Stimulated activated CD4-positive, alpha-beta T cell treated with anti-CD3 and anti-CD28 coated beads, Interleukin-4, amount 100 ng/mL, for 24 hours (primary cell): Measurements from ENCODE around the gene TMEM97.
A peak's percentile ranks its signal among the peaks of the same experiment; 100 is the strongest.

Source experiments
- DNase-seq: peaks from one replicate; pipeline ENCODE4 v3.0.0-alpha.2; 2020

TMEM97 gene

GRCh38 chr17:28367641-28368305, 48.8 kb downstream of the TMEM97 start:
- no peak for DNase-seq

- DNase-seq: no peak
These were observed 49.4 kb downstream of the TMEM97 start for GRCh38 chr17:28368306-28368831.

DNA sequence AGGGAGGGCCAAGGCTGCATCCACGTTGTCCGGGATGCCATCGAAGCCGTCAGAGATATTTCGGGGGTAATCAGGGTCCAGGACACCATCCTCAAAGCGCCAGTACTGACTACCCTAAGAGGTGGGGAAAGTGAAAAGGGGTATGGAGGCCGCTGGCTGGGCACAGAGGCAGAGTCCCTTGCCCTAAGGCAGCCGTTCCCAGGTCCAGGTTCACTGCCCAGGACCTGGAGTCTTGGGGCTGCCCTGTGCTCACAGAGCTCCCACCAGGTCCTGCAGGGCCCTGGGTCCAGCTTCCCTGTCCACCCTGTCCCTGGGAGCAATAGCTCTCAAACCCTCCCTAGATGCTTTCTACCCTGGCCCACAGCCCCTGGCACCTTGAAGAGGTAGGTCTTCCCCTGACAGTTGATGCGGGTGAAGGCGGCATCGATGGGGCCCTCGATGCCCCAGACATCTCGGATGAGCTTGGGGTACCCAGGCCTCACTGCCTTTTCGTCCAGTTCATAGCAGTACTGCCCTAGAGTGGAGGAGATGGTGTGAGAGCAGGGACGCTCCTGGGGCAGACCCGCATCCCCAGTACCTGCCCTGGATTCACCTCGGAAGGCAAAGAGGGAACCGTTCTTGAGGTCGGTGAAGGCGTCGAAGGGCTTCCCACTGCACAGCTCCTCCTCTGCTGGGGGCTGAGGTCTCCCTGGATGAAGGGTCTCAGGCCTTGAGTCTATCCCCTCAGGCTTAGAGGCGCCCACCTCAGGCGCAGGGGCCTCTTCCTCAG, 50.1 kb downstream of the TMEM97 start:
- no peak for DNase-seq

- no peak for DNase-seq
These were observed 50.7 kb downstream of the TMEM97 start for GRCh38 chr17:28369684-28370034.

GRCh38 chr17:28370035-28370743, 51.2 kb downstream of the TMEM97 start, which contains the start of gene VTN:
VTN (minus strand) TSS chr17:28370307; CDS start chr17:28370203, 104 bp downstream.
- no peak for DNase-seq

DNA sequence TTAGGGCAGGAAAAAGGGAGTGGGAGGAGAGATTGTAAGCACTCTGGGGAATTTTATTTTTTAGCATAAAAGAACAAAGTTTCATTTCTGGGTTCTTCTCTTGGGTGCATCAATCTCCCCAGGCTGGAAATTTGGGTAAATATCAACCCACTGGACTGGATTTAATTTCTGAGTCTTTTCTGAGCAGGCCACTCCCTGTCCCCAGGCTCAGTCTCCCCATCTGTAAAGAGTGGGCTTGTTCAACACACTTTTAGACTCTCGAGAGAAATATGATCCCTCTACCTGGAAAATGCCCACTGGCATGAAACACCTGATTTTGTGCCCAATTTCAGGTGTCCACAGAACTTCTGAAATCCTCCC, 51.7 kb downstream of the TMEM97 start:
- DNase-seq: no peak

DNA sequence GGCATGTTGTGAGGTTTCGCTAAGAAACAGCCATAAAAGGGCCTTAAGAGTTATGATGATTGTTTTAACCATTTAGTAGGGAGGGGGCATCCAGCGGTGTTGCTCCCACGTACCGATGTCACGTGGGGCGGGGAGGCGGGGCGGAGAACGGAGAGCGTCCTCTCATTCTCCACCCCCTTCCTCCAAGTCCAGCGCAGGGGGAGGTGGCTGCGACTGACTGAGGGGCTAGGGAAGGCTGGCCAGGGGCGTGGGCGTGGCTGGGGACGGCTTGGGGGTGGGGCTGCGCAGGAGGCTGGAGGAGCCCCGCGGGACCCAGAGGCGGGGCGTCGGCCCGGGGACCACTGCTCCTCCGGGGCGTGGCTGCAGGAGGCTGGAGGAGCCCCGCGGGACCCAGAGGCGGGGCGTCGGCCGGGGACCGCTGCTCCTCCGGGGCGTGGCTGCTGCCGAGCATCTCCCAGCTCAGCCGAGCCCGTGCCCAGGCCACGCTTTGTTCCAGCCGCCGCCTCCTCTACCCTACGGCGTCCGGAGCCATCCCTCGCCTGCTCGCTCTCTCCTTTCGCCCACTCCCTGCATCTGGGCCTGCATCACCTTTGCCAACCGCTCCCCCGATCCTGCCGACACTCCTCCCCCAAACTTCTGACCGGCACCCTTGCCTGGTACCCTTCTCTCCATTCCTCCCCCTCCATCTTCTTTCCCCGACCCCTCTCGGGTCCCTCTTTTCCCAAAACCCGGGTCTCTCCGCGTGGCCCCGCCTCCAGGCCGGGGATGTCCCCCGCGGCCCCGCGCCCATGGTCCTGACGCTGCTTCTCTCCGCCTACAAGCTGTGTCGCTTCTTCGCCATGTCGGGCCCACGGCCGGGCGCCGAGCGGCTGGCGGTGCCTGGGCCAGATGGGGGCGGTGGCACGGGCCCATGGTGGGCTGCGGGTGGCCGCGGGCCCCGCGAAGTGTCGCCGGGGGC, 52.5 kb downstream of the TMEM97 start, which contains the start of gene SARM1:
SARM1 (plus strand) TSS at position 450 of the 958 bp plus-strand sequence; CDS start at position 789, 339 bp downstream.
- peak; percentile 86 for DNase-seq

DNA sequence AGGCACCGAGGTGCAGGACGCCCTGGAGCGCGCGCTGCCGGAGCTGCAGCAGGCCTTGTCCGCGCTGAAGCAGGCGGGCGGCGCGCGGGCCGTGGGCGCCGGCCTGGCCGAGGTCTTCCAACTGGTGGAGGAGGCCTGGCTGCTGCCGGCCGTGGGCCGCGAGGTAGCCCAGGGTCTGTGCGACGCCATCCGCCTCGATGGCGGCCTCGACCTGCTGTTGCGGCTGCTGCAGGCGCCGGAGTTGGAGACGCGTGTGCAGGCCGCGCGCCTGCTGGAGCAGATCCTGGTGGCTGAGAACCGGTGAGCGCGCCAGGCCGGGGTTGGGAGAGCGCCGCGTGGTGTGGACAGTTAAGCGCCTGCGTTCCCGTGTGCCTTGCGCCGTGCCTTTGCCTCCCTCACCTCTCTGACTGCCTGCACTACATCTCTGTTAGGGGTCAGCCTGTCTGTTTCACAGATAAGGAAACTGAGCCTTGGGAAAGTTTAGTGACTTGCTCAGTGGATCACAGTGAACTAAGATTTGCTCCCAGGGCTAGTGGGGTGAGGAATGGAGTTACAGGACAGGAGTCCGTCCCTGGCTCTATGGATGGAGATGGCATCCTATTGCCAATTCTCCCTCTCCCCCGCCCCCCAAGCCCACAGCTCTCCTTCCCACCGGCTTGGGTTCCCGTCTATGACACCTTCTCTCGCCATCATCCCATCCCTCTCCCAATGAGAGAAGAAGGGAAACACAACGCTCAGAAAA, 53.4 kb downstream of the TMEM97 start:
- peak; percentile 25 for DNase-seq

- no peak for DNase-seq
These were observed 53.9 kb downstream of the TMEM97 start for GRCh38 chr17:28372945-28373274.
